GM19240 (cell line): Measurements from ENCODE around the gene PIGZ.
A peak's percentile ranks its signal among the peaks of the same experiment; 100 is the strongest.

Experiments
- DNase-seq: peaks from one replicate; pipeline ENCODE4 v3.0.0; 2011; ENCODE audit warnings: low spot score; ENCODE audit not compliant: insufficient read length

PIGZ gene

GRCh38 chr3:196968233-196969133 is at the start of gene PIGZ:
TSS of gene PIGZ (minus strand) at chr3:196968833. CDS start at chr3:196952031, 16,802 bp downstream.
- DNase-seq, result peak; percentile 50

GRCh38 chr3:197017003-197017402 is 48.4 kb upstream of the PIGZ start:
- DNase-seq, result no peak

- DNase-seq, result no peak
Measured at GRCh38 chr3:197015790-197016736, 47.4 kb upstream of the PIGZ start.

- no peak for DNase-seq
Measured at GRCh38 chr3:197014942-197015575, 46.4 kb upstream of the PIGZ start.

GRCh38 chr3:197014024-197014423 is 45.4 kb upstream of the PIGZ start:
- DNase-seq, result no peak

GRCh38 chr3:197012540-197012883 is 43.9 kb upstream of the PIGZ start:
- no peak for DNase-seq

GRCh38 chr3:197011780-197012539 is 43.3 kb upstream of the PIGZ start:
- DNase-seq, result no peak

GRCh38 chr3:197010556-197011351 is 42.1 kb upstream of the PIGZ start:
- no peak for DNase-seq

- DNase-seq, result no peak
Measured at GRCh38 chr3:197009532-197010019, 40.9 kb upstream of the PIGZ start.

- no peak for DNase-seq
Measured at GRCh38 chr3:197008436-197009209, 40.0 kb upstream of the PIGZ start.

- no peak for DNase-seq
Measured at GRCh38 chr3:197007953-197008352, 39.3 kb upstream of the PIGZ start.

- no peak for DNase-seq
Measured at GRCh38 chr3:197007296-197007940, 38.8 kb upstream of the PIGZ start.

- DNase-seq, result no peak
Measured at GRCh38 chr3:197006860-197007259, 38.2 kb upstream of the PIGZ start.

GRCh38 chr3:197006446-197006845 is 37.8 kb upstream of the PIGZ start:
- DNase-seq, result no peak

GRCh38 chr3:197003461-197004385 is 35.1 kb upstream of the PIGZ start:
- no peak for DNase-seq

GRCh38 chr3:197002701-197003454 is 34.2 kb upstream of the PIGZ start:
- DNase-seq, result peak; percentile 97
